HCT116 (cell line): ENCODE results near the gene PNPLA6. TPM values are rescaled to one million over a fixed set of nuclear protein-coding genes. Genes with fewer than 3 reads are reported as not detected.

Experiments used
- ATAC-seq: fragments of 200-7000 bp; cut with Tn5 transposase; 2 replicates; pipeline ENCODE4 v1.9.1; 2020; ENCODE audit warnings: mild to moderate bottlenecking, moderate library complexity
- BruUV-seq: library from RNA; stranded (reverse); fragments of 400-500 nt; replicated peaks from 2 replicates; lab custom pipeline; 2021; lab: Mats Ljungman, UMichigan
- CTCF ChIA-PET: fragments of 300-600 bp; sonication (Branson Sonifier 250); formaldehyde crosslinking; loops from one replicate; lab custom pipeline; 2021; ENCODE audit warnings: antibody characterized with exemption; lab: Charles Lee
- POLR2A ChIA-PET: fragments of 300-600, 350-600 bp; sonication (Branson Sonifier 250); formaldehyde crosslinking; loops from one replicate; lab custom pipeline; 2021; ENCODE audit warnings: antibody characterized with exemption; lab: Charles Lee
- RAD21 ChIA-PET, 2 experiments: fragments of 300-600 bp; sonication (Branson Sonifier 250); formaldehyde crosslinking; loops; one replicate each; lab custom pipeline; 2023; ENCODE audit warnings: low total read pairs in 2 of 2; ENCODE audit not compliant: uncharacterized antibody in 2 of 2, unreplicated experiment in 2 of 2, low non-redundant PET in 1 of 2; lab: Charles Lee
- DNase-seq: peaks from one replicate; pipeline ENCODE4 v3.0.0-alpha.2; 2010; ENCODE audit warnings: low read depth, low spot score
- H2AFZ ChIP-seq: fragments of 200-600 bp; shearing (Covaris generic), sonication (generic); 2 replicates; pipeline ENCODE4 v1.6.1; 2017; ENCODE audit warnings: low read depth, mixed run types, mixed read lengths, antibody characterized with exemption, low read length; ENCODE audit not compliant: poor library complexity, severe bottlenecking
- H3K27ac ChIP-seq: 2 replicates; pipeline ENCODE4 v1.5.1; 2012; ENCODE audit warnings: low read depth, low read length
- H3K27me3 ChIP-seq: fragments of 200-600 bp; sonication (generic); 2 replicates; pipeline ENCODE4 v1.6.1; 2016; ENCODE audit warnings: mixed run types, low read length, mixed read lengths; ENCODE audit not compliant: insufficient read depth
- H3K36me3 ChIP-seq, 2 experiments: fragments of 200-500 bp in 1 of 2; fragments of 200-600 bp in 1 of 2; sonication (Bioruptor generic) in 1 of 2; sonication (generic) in 1 of 2; 2 replicates each; pipeline versions ENCODE4 v1.5.1 to v1.6.1; 2014 to 2016; ENCODE audit warnings: low read length in 2 of 2, inconsistent platforms in 1 of 2, mixed read lengths in 1 of 2, mixed run types in 1 of 2; ENCODE audit not compliant: insufficient read depth in 2 of 2, control insufficient read depth in 1 of 2
- H3K4me1 ChIP-seq, 2 experiments: fragments of 200-600 bp in 1 of 2; sonication (generic) in 1 of 2; 2 replicates each; pipeline versions ENCODE4 v1.5.1 to v1.6.1; 2012 to 2017; ENCODE audit warnings: low read length in 2 of 2, inconsistent platforms in 1 of 2, mild to moderate bottlenecking in 1 of 2, mixed read lengths in 1 of 2, mixed run types in 1 of 2, moderate library complexity in 1 of 2; ENCODE audit not compliant: insufficient read depth in 2 of 2, control insufficient read depth in 1 of 2
- H3K4me2 ChIP-seq: fragments of 200-600 bp; sonication (generic); 2 replicates; pipeline ENCODE4 v1.6.1; 2017; ENCODE audit warnings: mixed run types, low read length, mixed read lengths
- H3K4me3 ChIP-seq, 2 experiments: fragments of 200-600 bp in 1 of 2; sonication (generic) in 1 of 2; replicated peaks in 1 of 2; 2 replicates each; pipeline ENCODE4 v1.5.1; 2011 to 2016; ENCODE audit warnings: low read length in 2 of 2, control low read depth in 1 of 2, low read depth in 1 of 2, mild to moderate bottlenecking in 1 of 2, mixed read lengths in 1 of 2, mixed run types in 1 of 2
- H3K79me2 ChIP-seq: fragments of 200-600 bp; sonication (generic); 2 replicates; pipeline ENCODE4 v1.6.1; 2017; ENCODE audit warnings: mild to moderate bottlenecking, mixed run types, low read length, moderate library complexity, mixed read lengths; ENCODE audit not compliant: insufficient read depth
- H3K9ac ChIP-seq: fragments of 200-600 bp; sonication (generic); 2 replicates; pipeline ENCODE4 v1.6.1; 2016; ENCODE audit warnings: low read length, mixed read lengths
- H3K9me2 ChIP-seq: fragments of 200-600 bp; sonication (generic), shearing (Covaris generic); 2 replicates; pipeline ENCODE4 v1.6.1; 2017; ENCODE audit warnings: mixed run types, mild to moderate bottlenecking, moderate library complexity; ENCODE audit not compliant: insufficient read depth
- H3K9me3 ChIP-seq, 2 experiments: fragments of 200-500 bp in 1 of 2; fragments of 200-600 bp in 1 of 2; sonication (Bioruptor generic) in 1 of 2; sonication (generic) in 1 of 2; 2 replicates each; pipeline ENCODE4 v1.6.1; 2014 to 2017; ENCODE audit warnings: low read length in 2 of 2, mixed read lengths in 2 of 2, inconsistent platforms in 1 of 2, low read depth in 1 of 2, mild to moderate bottlenecking in 1 of 2, mixed run types in 1 of 2, moderate library complexity in 1 of 2; ENCODE audit not compliant: control insufficient read depth in 1 of 2, insufficient read depth in 1 of 2
- H4K20me1 ChIP-seq: fragments of 200-600 bp; sonication (generic), shearing (Covaris generic); 2 replicates; pipeline ENCODE4 v1.6.1; 2017; ENCODE audit warnings: mixed run types, mild to moderate bottlenecking, moderate library complexity; ENCODE audit not compliant: insufficient read depth
- ELF1 ChIP-seq: IDR thresholded peaks from 2 replicates; pipeline ENCODE4 v1.6.1; 2012; ENCODE audit warnings: low read depth, borderline replicate concordance
- EZH2 ChIP-seq: fragments of 200-600 bp; sonication (generic); IDR thresholded peaks from 2 replicates; pipeline ENCODE4 v1.6.1; 2017; ENCODE audit warnings: antibody characterized with exemption, mixed run types
- EZH2phosphoT487 ChIP-seq: fragments of 200-600 bp; IDR thresholded peaks from 2 replicates; pipeline ENCODE4 v1.6.1; 2018; ENCODE audit warnings: antibody characterized with exemption, borderline replicate concordance
- FOSL1 ChIP-seq: IDR thresholded peaks from 2 replicates; pipeline ENCODE4 v1.6.1; 2012; ENCODE audit warnings: low read depth
- JUND ChIP-seq: IDR thresholded peaks from 2 replicates; pipeline ENCODE4 v1.6.1; 2012
- RAD21 ChIP-seq: IDR thresholded peaks from 2 replicates; pipeline ENCODE4 v1.6.1; 2012; ENCODE audit warnings: low read depth, mild to moderate bottlenecking
- REST ChIP-seq: IDR thresholded peaks from 2 replicates; pipeline ENCODE4 v1.6.1; 2012; ENCODE audit warnings: low read depth
- SP1 ChIP-seq: IDR thresholded peaks from 2 replicates; pipeline ENCODE4 v1.6.1; 2012; ENCODE audit warnings: low read depth
- SRF ChIP-seq: IDR thresholded peaks from 2 replicates; pipeline ENCODE4 v1.6.1; 2012; ENCODE audit warnings: low read depth
- TCF7L2 ChIP-seq: IDR thresholded peaks from 2 replicates; pipeline ENCODE4 v1.7.0; 2011; ENCODE audit warnings: borderline replicate concordance, inconsistent platforms; ENCODE audit not compliant: insufficient read depth, insufficient read length; ENCODE audit errors: extremely low read depth
- ZFX ChIP-seq: fragments of 450-650 bp; IDR thresholded peaks from 2 replicates; pipeline ENCODE4 v1.6.1; 2017
- ZNF274 ChIP-seq: fragments of 200-500 bp; sonication (Bioruptor generic); IDR thresholded peaks from 2 replicates; pipeline ENCODE4 v1.6.1; 2014; ENCODE audit warnings: mild to moderate bottlenecking, low read depth, low read length, inconsistent platforms
- intact Hi-C: fragments of 100-400 bp; cut with micrococcal nuclease; formaldehyde crosslinking; loops from 2 replicates; pipeline ENCODE4 v1.10.0; 2022
- total RNA-seq: library from RNA; stranded (reverse); gene quantifications from one replicate; pipeline ENCODE4 v1.2.1, GENCODE V29; 2021; ENCODE audit not compliant: unreplicated experiment
- TF ChIP-seq, protein P1 (sequence below): IDR thresholded peaks from 2 replicates; pipeline ENCODE4 v1.6.1; 2012
- TF ChIP-seq, protein P2 (sequence below): IDR thresholded peaks from 2 replicates; pipeline ENCODE4 v1.6.1; 2011; ENCODE audit warnings: mild to moderate bottlenecking, low read length, moderate library complexity; ENCODE audit not compliant: insufficient replicate concordance; ENCODE audit errors: extremely low read depth

PNPLA6 gene
- total RNA-seq, 1 experiment from 2014 or later, result 159 TPM

DNA sequence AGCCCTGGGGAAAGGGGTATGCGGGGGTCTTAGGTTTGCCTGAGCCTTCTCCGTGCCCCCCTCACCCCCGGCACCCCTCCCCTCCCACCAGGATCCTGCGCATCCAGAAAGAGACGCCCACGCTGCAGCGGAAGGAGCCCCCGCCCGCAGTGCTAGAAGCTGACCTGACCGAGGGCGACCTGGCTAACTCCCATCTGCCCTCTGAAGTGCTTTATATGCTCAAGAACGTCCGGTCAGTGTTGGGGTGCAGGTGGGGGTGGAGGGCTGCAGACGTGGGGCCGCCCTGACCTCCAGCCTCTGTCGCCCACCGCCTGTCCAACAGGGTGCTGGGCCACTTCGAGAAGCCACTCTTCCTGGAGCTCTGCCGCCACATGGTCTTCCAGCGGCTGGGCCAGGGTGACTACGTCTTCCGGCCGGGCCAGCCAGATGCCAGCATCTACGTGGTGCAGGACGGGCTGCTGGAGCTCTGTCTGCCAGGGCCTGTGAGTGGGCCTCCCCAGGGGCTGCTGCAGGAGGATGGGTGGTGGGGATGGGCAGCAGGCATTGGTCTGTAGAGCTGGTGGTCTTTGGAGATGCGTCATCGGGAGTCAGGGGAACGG lies 4.4 kb downstream of the PNPLA6 start:
- TF ChIP-seq SP1, result no peak
- TF ChIP-seq EZH2, result no peak
- TF ChIP-seq, protein P1, sequence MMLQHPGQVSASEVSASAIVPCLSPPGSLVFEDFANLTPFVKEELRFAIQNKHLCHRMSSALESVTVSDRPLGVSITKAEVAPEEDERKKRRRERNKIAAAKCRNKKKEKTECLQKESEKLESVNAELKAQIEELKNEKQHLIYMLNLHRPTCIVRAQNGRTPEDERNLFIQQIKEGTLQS, result no peak
- TF ChIP-seq SRF, result no peak
- TF ChIP-seq ZFX, result no peak
- TF ChIP-seq ELF1, result no peak
- TF ChIP-seq, protein P2, sequence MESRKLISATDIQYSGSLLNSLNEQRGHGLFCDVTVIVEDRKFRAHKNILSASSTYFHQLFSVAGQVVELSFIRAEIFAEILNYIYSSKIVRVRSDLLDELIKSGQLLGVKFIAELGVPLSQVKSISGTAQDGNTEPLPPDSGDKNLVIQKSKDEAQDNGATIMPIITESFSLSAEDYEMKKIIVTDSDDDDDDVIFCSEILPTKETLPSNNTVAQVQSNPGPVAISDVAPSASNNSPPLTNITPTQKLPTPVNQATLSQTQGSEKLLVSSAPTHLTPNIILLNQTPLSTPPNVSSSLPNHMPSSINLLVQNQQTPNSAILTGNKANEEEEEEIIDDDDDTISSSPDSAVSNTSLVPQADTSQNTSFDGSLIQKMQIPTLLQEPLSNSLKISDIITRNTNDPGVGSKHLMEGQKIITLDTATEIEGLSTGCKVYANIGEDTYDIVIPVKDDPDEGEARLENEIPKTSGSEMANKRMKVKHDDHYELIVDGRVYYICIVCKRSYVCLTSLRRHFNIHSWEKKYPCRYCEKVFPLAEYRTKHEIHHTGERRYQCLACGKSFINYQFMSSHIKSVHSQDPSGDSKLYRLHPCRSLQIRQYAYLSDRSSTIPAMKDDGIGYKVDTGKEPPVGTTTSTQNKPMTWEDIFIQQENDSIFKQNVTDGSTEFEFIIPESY, result no peak
- TF ChIP-seq ZNF274, result no peak
- TF ChIP-seq FOSL1, result no peak
- no peak for TF ChIP-seq JUND
- no peak for TF ChIP-seq TCF7L2
- TF ChIP-seq REST, result no peak
- TF ChIP-seq EZH2phosphoT487, result no peak
- TF ChIP-seq RAD21, result no peak
- RAD21 ChIA-PET, result no interaction called here
- no peak for DNase-seq
- no peaks in the 10 kb centered on the region for H3K9me2 ChIP-seq
- no peak overlapping the region for H3K4me3 ChIP-seq
- no peak overlapping the region for H3K4me2 ChIP-seq
- H3K79me2 ChIP-seq, result no peaks in the 10 kb centered on the region; the same call in 1 of the 2 replicates
- no peak for ATAC-seq
- peaks cover 0 to 20% of the 10 kb centered on the region in 2 experiments; a peak in 2 of 4 replicates for H3K4me1 ChIP-seq
- peaks cover 10 to 32% of the 10 kb centered on the region in 2 experiments for H3K36me3 ChIP-seq
- BruUV-seq, result no TSS peak
- CTCF ChIA-PET, result no interaction called here
- POLR2A ChIA-PET, result no interaction called here
- H3K27ac ChIP-seq, result no peak overlapping the region
- H4K20me1 ChIP-seq, result no peaks in the 10 kb centered on the region
- no peaks in the 10 kb centered on the region for H3K27me3 ChIP-seq
- intact Hi-C loops, result no loop called here
- no peak overlapping the region for H2AFZ ChIP-seq
- no peak overlapping the region for H3K9ac ChIP-seq
- H3K9me3 ChIP-seq, result no peaks in the 10 kb centered on the region
